Pancreas (tissue), 10 donors: Measurements from ENCODE around the gene BMERB1. TPM values are rescaled to one million over a fixed set of nuclear protein-coding genes. Genes with fewer than 3 reads are reported as not detected.
"Not testable (repeated sequence)": the region's sequence is repeated elsewhere in the genome, so short reads cannot be mapped to it uniquely, and the experiment has no call there.

ENCODE experiments used
- ATAC-seq, 4 donors: fragments of 200-7000 bp; cut with Tn5 transposase; one replicate each; pipeline versions ENCODE4 v1.8.0 to v1.9.1; 2020; ENCODE audit warnings: mild to moderate bottlenecking in 4 of 4, moderate library complexity in 4 of 4
- DNase-seq, 6 donors: peaks; one replicate each; pipeline ENCODE4 v3.0.0-alpha.2; 2020
- FAIRE-seq: peaks from 2 replicates; lab custom pipeline; 2012; peaks lifted over from hg19 to GRCh38; lab: Jason Lieb, UNC
- H3K27ac ChIP-seq, 4 donors: fragments of 200-600 bp; sonication (generic); 1 replicate in 3 of 4; 2 replicates in 1 of 4; pipeline versions ENCODE4 v1.5.0 to v1.8.0; 2020
- H3K27me3 ChIP-seq, 4 donors: fragments of 200-600 bp; one replicate each; pipeline ENCODE4 v1.8.0; 2021
- H3K36me3 ChIP-seq, 3 donors: fragments of 200-600 bp; sonication (generic) in 1 of 3; one replicate each; pipeline versions ENCODE4 v1.5.0 to v1.8.0; 2020 to 2021
- H3K4me1 ChIP-seq, 3 donors: fragments of 200-600 bp; one replicate each; pipeline ENCODE4 v1.8.0; 2021
- H3K4me3 ChIP-seq, 4 donors: fragments of 200-600 bp; sonication (generic) in 2 of 4; one replicate each; pipeline versions ENCODE4 v1.5.0 to v1.8.0; 2020 to 2021
- H3K9me3 ChIP-seq, 4 donors: fragments of 200-600 bp; one replicate each; pipeline ENCODE4 v1.8.0; 2021
- CTCF ChIP-seq, 4 donors: fragments of 200-600 bp; sonication (generic) in 3 of 4; IDR thresholded peaks; one replicate each; pipeline versions ENCODE4 v1.5.0 to v1.8.0; 2021; ENCODE audit warnings: antibody characterized with exemption in 4 of 4
- WGBS, 2 donors: extraction: QIAGEN DNeasy Blood & Tissue Kit; methylation state at CpG; one replicate each; pipeline ENCODE4 v1.1.7; 2013; 5-methylcytosine and 5-hydroxymethylcytosine counted together
- intact Hi-C, 3 donors: fragments of 100-400 bp; cut with DNase I; formaldehyde crosslinking; loops; one replicate each; pipeline versions ENCODE4 v1.11.1 to v1.14.2; 2022
- polyA plus RNA-seq, 2 donors: library from polyadenylated mRNA; stranded (reverse); fragments of 200-250 nt; gene quantifications; one replicate each; pipeline ENCODE4 v1.2.3, GENCODE V29; 2013
- total RNA-seq, 6 donors: library from RNA; stranded (reverse); fragmentation: NEBNext Ultra II Directional in 4 of 6; extraction: Animal tissue kit (Norgen Biotek cat#: 25700) in 4 of 6; gene quantifications; one replicate each; pipeline versions ENCODE4 v1.2.1 to v1.2.4, GENCODE V29; 2021 to 2023
- donor health status: healthy with polysubstance abuse.
- donor health status: DM: no; HTN: no; CAD: no; lungs with moderate emphysema.
- donor health status: DM: no; HTN: no; CAD: no.
- donor health status: control.
- donor health status: control.
- donor health status: Bipolar disorder and iron deficiency.
- donor health status: DM: yes; HTN: yes; CAD: no.
- donor health status: DM: no; HTN: no; CAD: no.
- donor health status: DM: no; HTN: no; CAD: no.
- donor health status: DM: yes; HTN: yes; CAD: no.

The BMERB1 gene
- total and polyA plus RNA-seq, 8 donors = 10.3 to 21.7 (median 17.5) TPM

DNA sequence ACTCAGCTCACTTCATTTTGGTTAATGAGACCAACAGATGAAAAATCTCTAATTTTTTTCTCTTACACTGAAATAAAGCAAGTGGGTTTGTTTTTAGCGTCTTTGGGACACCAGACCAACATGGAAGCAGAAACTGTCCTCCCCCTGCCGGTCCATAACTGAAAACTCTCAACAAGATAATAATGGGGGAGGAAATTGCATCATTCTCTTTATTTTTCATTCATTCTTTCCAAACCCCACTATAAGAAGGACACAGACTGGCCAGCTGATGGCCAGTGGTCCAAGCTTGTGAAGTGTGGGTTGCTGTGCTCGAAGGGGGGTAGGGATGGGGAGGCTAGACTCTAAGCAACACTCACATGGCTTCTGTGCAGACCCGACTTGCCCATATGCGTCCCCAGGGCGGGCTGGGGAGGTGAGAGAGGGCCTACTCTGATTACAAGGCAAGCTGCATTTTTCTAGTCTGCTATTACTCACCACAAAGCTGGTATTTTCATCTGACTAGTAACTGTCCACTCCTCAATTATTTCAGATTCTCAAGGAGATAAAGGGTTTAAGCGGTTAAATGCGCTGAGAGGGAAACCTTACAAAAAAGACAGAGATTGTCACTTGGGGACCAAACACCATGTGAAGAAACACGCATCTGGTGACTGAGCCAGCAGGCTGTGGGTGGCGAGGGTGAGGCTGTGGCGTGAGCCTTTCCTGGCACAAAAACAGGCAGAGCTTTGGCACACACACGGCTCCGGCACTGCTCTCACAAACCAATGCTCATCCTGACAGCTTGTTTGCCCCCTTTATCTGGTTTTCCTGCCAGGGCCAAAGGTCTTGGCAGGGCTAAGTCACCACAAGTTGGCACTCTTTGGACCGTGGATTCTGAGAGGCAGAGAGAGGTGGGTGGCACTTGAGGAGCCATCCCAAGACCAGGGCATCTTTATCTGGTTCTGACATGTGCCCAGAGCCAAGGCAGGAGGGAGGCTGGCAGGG, 170.4 kb downstream of the BMERB1 start:
- ATAC-seq = peak in 2 of 4 donors; percentile 25 to 27
- no peak overlapping the region for H3K27ac ChIP-seq
- no peak for TF ChIP-seq CTCF (IDR thresholded peaks at IDR 0.05)
- H3K4me3 ChIP-seq = no peak overlapping the region
- no peak for DNase-seq
- WGBS, 2 donors = 76% methylated on average over 14 of the region's 14 CpGs
- no peaks in the 10 kb centered on the region for H3K4me1 ChIP-seq
- FAIRE-seq = no peak
- intact Hi-C loops = no loop called here
- no peaks in the 10 kb centered on the region for H3K9me3 ChIP-seq
- peaks cover 5 to 62% (median 30%) of the 10 kb centered on the region in 3 donors for H3K36me3 ChIP-seq
- H3K27me3 ChIP-seq = no peaks in the 10 kb centered on the region

DNA sequence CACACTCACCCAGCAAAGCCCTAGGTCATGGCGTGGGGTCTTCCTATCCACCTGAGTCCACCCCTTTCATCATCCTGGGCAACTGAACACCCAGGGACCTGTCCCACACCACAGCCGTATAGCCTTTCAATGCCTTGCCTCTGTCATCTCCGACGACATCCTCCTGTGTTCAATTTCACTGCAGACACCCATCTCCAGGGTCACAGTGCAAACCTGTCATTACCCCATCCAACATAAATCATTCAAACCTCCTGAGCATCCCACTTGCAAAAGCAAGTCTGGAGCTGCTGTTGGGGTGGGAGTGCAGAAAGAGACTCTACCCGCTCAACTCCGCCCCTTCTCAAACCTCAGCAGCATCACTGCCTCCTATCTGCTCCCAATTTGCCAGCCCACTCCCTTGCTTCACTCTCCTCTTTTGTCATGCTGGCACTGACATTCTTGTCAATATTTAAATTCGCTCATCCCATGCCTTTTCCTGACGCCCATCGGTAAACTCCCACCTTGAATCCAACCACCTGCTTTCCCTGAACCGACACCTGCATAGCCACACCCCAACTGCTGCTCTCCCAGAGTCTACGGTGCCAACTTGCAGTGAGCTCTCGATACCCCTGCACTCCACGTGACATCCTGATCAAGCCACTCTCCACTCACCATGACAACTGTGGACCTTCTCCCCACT, 171.6 kb downstream of the BMERB1 start:
- H3K27me3 ChIP-seq = no peaks in the 10 kb centered on the region
- H3K4me1 ChIP-seq = peaks cover 0 to 3% (median 0%) of the 10 kb centered on the region in 3 donors
- intact Hi-C loops = no loop called here
- no peak for TF ChIP-seq CTCF (IDR thresholded peaks at IDR 0.05)
- no peak overlapping the region for H3K27ac ChIP-seq
- H3K9me3 ChIP-seq = no peaks in the 10 kb centered on the region
- no peak for DNase-seq
- no peak overlapping the region for H3K4me3 ChIP-seq
- FAIRE-seq = no peak
- ATAC-seq = peak in 2 of 4 donors; percentile 17 to 28
- 89 to 92% methylated on average over 13 of the region's 13 CpGs for WGBS, 2 donors
- H3K36me3 ChIP-seq = peaks cover 0 to 62% (median 39%) of the 10 kb centered on the region in 3 donors

GRCh38 chr16:15606518-15607220, 172.3 kb downstream of the BMERB1 start:
- Histone ChIP-seq H3K27ac (no peak overlapping the region), H3K4me3 (no peak overlapping the region), H3K36me3 (peaks cover 0 to 60% (median 32%) of the 10 kb centered on the region in 3 donors), H3K9me3 (no peaks in the 10 kb centered on the region), H3K4me1 (peaks cover 0 to 9% (median 0%) of the 10 kb centered on the region in 3 donors), H3K27me3 (no peaks in the 10 kb centered on the region)
- 94 to 98% methylated on average over 5 of the region's 5 CpGs for WGBS, 2 donors
- TF ChIP-seq CTCF (IDR thresholded peaks at IDR 0.05) = no peak
- no peak for FAIRE-seq
- intact Hi-C loops = no loop called here
- DNase-seq = no peak
- ATAC-seq = peak in 1 of 4 donors; percentile 14

DNA sequence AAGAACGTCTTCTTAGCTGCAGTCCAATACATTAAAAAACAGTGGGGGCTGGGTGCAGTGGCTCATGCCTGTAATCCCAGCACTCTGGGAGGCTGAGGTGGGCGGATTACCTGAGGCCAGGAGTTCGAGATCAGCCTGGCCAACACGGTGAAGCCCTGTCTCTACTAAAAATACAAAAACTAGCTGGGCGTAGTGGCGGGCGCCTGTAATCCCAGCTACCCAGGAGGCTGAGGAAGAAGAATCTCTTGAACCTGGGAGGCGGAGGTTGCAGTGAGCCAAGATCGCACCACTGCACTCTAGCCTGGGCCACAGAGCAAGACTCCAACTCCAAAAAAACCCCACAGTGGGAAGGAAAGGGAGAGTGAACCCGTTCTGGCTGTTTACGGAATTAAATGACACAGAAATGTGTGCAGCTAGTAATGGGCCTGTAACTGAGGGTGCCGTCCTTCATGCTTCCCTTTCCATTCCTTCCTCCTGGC, 172.9 kb downstream of the BMERB1 start:
- H3K36me3 ChIP-seq = peaks cover 0 to 61% (median 30%) of the 10 kb centered on the region in 3 donors
- H3K4me3 ChIP-seq, H3K27me3 ChIP-seq, H3K9me3 ChIP-seq, H3K4me1 ChIP-seq, DNase-seq, FAIRE-seq, ATAC-seq, H3K27ac ChIP-seq, intact Hi-C loops: not testable (repeated sequence)
- 89 to 93% methylated on average over 12 of the region's 12 CpGs for WGBS, 2 donors
